ENCODE data around the gene TBC1D10A. TPM values are rescaled to one million over a fixed set of nuclear protein-coding genes. Genes with fewer than 3 reads are reported as not detected.

The TBC1D10A gene
- total RNA-seq, 1 experiment from 2014 or later, result 18.6 TPM

GRCh38 chr22:30265131-30265720 lies 61.5 kb downstream of the TBC1D10A start:
- no peak overlapping the region for H3K9ac ChIP-seq (ENCODE audit: low read length)
- H3K9me2 ChIP-seq (ENCODE audit: insufficient read depth), result no peaks in the 10 kb centered on the region
- ChIA-PET CTCF (no interaction called here), POLR2A (no interaction called here), RAD21 (ENCODE audit: low non-redundant PET in 1 of 2, low total read pairs in 2 of 2, uncharacterized antibody in 2 of 2, unreplicated experiment in 2 of 2) (no interaction called here)
- no peak overlapping the region for H2AFZ ChIP-seq (ENCODE audit: low read depth, low read length, poor library complexity, severe bottlenecking)
- ATAC-seq (no peak), DNase-seq (ENCODE audit: low read depth, low spot score) (no peak)
- H3K79me2 ChIP-seq (ENCODE audit: insufficient read depth, low read length), result no peaks in the 10 kb centered on the region
- H3K4me2 ChIP-seq (ENCODE audit: low read length), result no peak overlapping the region
- no peak overlapping the region for H3K4me3 ChIP-seq (replicated peaks in 1 of 2; ENCODE audit: low read depth in 1 of 2, low read length in 2 of 2)
- TF ChIP-seq SIN3A (IDR thresholded peaks at IDR 0.05; ENCODE audit: low read depth) (no peak), ZBTB33 (IDR thresholded peaks at IDR 0.05; ENCODE audit: extremely low read depth, insufficient replicate concordance, low read length) (no peak), SRF (IDR thresholded peaks at IDR 0.05; ENCODE audit: low read depth) (no peak), CTCF (IDR thresholded peaks at IDR 0.05 in 2 of 3, conservative IDR thresholded peaks at IDR 0.05 in 1 of 3; ENCODE audit: borderline replicate concordance in 1 of 3, insufficient read depth in 1 of 3, low read depth in 2 of 3, low read length in 2 of 3) (no peak), EGR1 (IDR thresholded peaks at IDR 0.05; ENCODE audit: low read depth) (no peak), CBX3 (IDR thresholded peaks at IDR 0.05; ENCODE audit: low read depth) (no peak), FOSL1 (IDR thresholded peaks at IDR 0.05; ENCODE audit: low read depth) (no peak), EZH2phosphoT487 (IDR thresholded peaks at IDR 0.05; ENCODE audit: borderline replicate concordance) (no peak), ELF1 (IDR thresholded peaks at IDR 0.05; ENCODE audit: borderline replicate concordance, low read depth) (no peak), POLR2A (IDR thresholded peaks at IDR 0.05; ENCODE audit: borderline replicate concordance, extremely low read depth, insufficient read depth, insufficient read length) (no peak), CEBPB (IDR thresholded peaks at IDR 0.05; ENCODE audit: low read depth) (no peak), ZNF274 (IDR thresholded peaks at IDR 0.05; ENCODE audit: low read depth, low read length) (no peak), RAD21 (IDR thresholded peaks at IDR 0.05; ENCODE audit: low read depth) (no peak), JUND (IDR thresholded peaks at IDR 0.05) (no peak)
- no TSS peak for BruUV-seq (replicated peaks)
- no peaks in the 10 kb centered on the region for H3K27me3 ChIP-seq (ENCODE audit: insufficient read depth, low read length)
- H3K9me3 ChIP-seq (ENCODE audit: control insufficient read depth in 1 of 2, insufficient read depth in 1 of 2, low read depth in 1 of 2, low read length in 2 of 2), result no peaks in the 10 kb centered on the region
- no peaks in the 10 kb centered on the region for H3K36me3 ChIP-seq (ENCODE audit: control insufficient read depth in 1 of 2, insufficient read depth in 2 of 2, low read length in 2 of 2)
- H4K20me1 ChIP-seq (ENCODE audit: insufficient read depth), result no peaks in the 10 kb centered on the region
- H3K27ac ChIP-seq (ENCODE audit: low read depth, low read length), result no peak overlapping the region
- intact Hi-C loops (cut with micrococcal nuclease), result no loop called here
- H3K4me1 ChIP-seq (ENCODE audit: control insufficient read depth in 1 of 2, insufficient read depth in 2 of 2, low read length in 2 of 2), result peaks cover 0 to 13% of the 10 kb centered on the region in 2 experiments; a peak in 3 of 4 replicates

Measured in HCT116 (cell line).